Ammon's horn (tissue), 1 donor: Measurements from ENCODE around the gene GPLD1.
"Not testable (repeated sequence)": the region's sequence is repeated elsewhere in the genome, so short reads cannot be mapped to it uniquely, and the experiment has no call there.

Source experiments
- DNase-seq: peaks from one replicate; pipeline ENCODE4 v3.0.0-alpha.2; 2016; ENCODE audit warnings: low spot score

GPLD1 gene

GRCh38 chr6:24414531-24414930, 74.8 kb downstream of the GPLD1 start:
- not testable (repeated sequence) for DNase-seq

- DNase-seq = no peak
Measured at GRCh38 chr6:24412294-24412693, 77.1 kb downstream of the GPLD1 start.

GRCh38 chr6:24410622-24411021, 78.8 kb downstream of the GPLD1 start:
- no peak for DNase-seq

- no peak for DNase-seq
Measured at GRCh38 chr6:24408719-24409410, 80.5 kb downstream of the GPLD1 start.

- DNase-seq = no peak
Measured at GRCh38 chr6:24405262-24405661, 84.1 kb downstream of the GPLD1 start.

- no peak for DNase-seq
Measured at GRCh38 chr6:24403501-24403824, 85.9 kb downstream of the GPLD1 start.

- DNase-seq = peak; percentile 94
Measured at GRCh38 chr6:24402697-24403500, 86.5 kb downstream of the GPLD1 start, which contains the start of gene MRS2. Gene MRS2 (plus strand): TSS chr6:24402936. CDS start chr6:24403047, 111 bp downstream.

GRCh38 chr6:24401458-24401857, 87.9 kb downstream of the GPLD1 start:
- DNase-seq = no peak

- DNase-seq = not testable (repeated sequence)
Measured at GRCh38 chr6:24400045-24401039, 89.0 kb downstream of the GPLD1 start.

- DNase-seq = no peak
Measured at GRCh38 chr6:24397631-24398030, 91.7 kb downstream of the GPLD1 start.

- no peak for DNase-seq
Measured at GRCh38 chr6:24396824-24397223, 92.6 kb downstream of the GPLD1 start.

GRCh38 chr6:24394780-24395437, 94.5 kb downstream of the GPLD1 start:
- DNase-seq = no peak

- DNase-seq = no peak
Measured at GRCh38 chr6:24394061-24394779, 95.2 kb downstream of the GPLD1 start.

GRCh38 chr6:24391756-24392405, 97.5 kb downstream of the GPLD1 start:
- no peak for DNase-seq

GRCh38 chr6:24391208-24391607, 98.2 kb downstream of the GPLD1 start:
- no peak for DNase-seq

- no peak for DNase-seq
Measured at GRCh38 chr6:24387818-24388217, 101.6 kb downstream of the GPLD1 start.

- no peak for DNase-seq
Measured at GRCh38 chr6:24385536-24386269, 103.7 kb downstream of the GPLD1 start.

- DNase-seq = not testable (repeated sequence)
Measured at GRCh38 chr6:24384369-24385130, 104.8 kb downstream of the GPLD1 start.
